Subcutaneous adipose tissue (tissue), 4 donors: ENCODE measurements around the gene MB. TPM values are rescaled to one million over a fixed set of nuclear protein-coding genes. Genes with fewer than 3 reads are reported as not detected.

Experiments used
- CTCF ChIP-seq: fragments of 450-650 bp; IDR thresholded peaks from one replicate; pipeline ENCODE4 v1.5.1; 2016; ENCODE audit warnings: low read depth, mild to moderate bottlenecking, control low read depth, antibody characterized with exemption, moderate library complexity
- total RNA-seq, 4 donors: library from RNA; depleted of rRNA; stranded (reverse); fragments of >200 nt; gene quantifications; one replicate each; pipeline ENCODE4 v1.1.0, GENCODE V29; 2016

MB gene
- total RNA-seq, 4 donors from 2014 or later = not detected

DNA sequence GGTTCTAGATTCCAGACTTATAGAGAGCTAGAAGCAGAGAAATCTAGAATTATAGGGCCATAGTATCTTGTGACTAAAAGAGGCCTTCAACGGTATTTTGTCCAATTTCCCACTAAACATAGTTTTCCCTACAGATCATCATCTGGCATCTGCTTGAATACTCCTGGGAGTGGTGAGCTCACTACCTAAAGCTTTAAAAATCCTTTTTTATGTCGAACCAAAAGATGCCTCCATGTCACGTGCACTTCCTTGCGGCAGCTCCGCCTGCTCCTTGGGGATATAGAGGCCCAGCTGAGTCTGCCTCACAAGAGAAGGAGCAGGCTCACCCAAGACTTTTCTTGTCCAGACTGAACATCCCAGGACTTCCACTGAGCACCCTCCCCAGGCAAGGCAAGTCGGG is 4.3 kb upstream of the MB start:
- no peak for TF ChIP-seq CTCF

GRCh38 chr22:35620624-35621251 is 3.6 kb upstream of the MB start:
- TF ChIP-seq CTCF = no peak

- TF ChIP-seq CTCF = no peak
Measured at GRCh38 chr22:35619336-35620094, 2.4 kb upstream of the MB start.

DNA sequence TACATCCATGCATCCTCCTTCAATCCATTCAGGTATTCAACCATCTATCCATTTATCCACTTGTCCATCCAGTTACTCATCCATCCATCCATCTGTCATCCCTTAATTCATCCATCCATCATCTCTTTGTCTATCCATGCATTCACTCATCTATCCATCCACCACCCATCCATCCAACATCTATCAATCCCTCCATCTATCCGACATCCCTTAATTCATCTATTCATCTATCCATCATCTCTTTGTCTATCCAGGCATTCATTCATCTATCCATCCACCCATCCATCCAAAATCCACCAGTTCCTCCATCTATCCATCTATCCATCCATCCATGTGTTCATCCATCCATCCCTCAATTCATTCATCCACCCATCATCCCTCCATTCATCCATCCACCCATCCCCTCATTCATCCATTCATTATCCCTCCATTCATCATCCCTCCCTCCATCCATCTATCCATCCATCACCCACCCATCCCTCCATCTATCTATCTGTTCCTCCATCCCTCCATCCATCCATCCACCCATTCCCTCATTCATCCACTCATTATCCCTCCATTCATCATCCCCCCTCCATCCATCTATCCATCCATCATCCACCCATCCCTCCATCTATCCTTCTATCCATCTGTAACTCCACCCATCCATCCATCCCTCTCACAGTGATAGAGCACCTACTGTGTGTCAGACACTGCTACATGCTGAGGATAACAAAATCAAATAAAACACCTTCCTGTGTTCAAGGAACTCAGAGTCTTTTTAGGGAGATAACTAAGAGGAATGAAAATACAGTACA is 1.5 kb upstream of the MB start:
- TF ChIP-seq CTCF = no peak

- TF ChIP-seq CTCF = no peak
Measured at GRCh38 chr22:35616043-35616442, 1.1 kb downstream of the MB start.

DNA sequence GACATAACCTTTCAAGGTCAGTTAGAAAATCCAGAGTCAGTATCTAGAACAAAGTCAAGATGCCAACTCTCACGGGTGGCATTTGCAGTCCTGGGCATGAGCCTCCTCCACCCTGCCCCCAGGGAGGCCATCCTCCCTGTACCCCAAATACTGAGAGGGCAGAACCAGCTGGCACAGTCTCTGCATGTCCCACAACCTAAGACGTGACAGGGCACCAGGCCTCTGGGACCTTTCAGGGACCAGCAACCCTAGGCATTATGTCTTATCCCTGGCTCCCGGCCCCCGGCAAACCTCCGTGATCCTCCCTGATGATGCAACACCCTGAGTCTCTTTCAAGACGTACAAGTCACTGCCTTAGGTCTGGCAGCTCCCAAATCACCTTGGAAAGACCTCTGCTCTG is 2.0 kb downstream of the MB start:
- no peak for TF ChIP-seq CTCF

DNA sequence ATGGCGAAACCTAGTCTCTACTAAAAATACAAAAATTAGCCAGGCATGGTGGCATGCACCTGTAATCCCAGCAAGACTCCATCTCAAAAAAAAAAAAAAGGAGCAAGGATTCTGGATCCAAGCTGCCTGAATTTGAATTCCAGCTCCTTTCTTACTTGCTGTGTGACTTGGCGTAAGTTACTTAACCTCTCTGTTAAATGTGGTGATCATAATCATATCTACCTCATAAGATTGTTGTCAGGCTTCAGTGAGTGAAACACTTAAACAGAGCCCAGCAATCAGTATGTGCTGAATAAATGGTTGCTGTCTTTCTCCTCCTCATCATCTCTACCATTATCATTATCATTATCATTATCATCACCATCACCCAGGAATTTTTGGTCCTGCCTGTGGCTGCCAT is 2.7 kb downstream of the MB start:
- TF ChIP-seq CTCF = no peak
